ENCODE measurements around the gene A2ML1. TPM values are rescaled to one million over a fixed set of nuclear protein-coding genes. Genes with fewer than 3 reads are reported as not detected.
"Not testable (repeated sequence)": the region's sequence is repeated elsewhere in the genome, so short reads cannot be mapped to it uniquely, and the experiment has no call there.

A2ML1 gene
- total and polyA plus RNA-seq, 2 experiments from 2014 or later: not detected

DNA sequence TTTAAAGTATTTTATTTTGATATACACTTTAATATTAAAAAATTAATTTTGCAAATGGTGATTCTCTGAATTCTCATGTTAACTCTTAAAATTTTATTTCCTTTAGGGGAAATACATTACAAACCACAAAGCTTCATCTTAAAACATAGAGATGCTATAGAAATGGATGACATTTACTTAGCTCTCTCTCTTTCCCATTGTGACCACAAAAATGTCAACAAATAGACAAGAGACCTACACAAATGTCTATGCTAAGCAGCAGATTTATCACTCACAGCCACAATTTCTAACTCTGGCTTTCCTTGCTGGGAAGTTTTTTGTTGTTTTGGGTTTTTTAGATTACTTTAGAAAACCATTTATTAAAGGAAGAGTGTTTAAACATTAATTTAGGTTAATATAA, 72.0 kb downstream of the A2ML1 start:
- H3K27ac ChIP-seq: no peak overlapping the region
- DNase-seq (ENCODE audit: low read depth in 1 of 2, low spot score in 1 of 2): no peak

DNA sequence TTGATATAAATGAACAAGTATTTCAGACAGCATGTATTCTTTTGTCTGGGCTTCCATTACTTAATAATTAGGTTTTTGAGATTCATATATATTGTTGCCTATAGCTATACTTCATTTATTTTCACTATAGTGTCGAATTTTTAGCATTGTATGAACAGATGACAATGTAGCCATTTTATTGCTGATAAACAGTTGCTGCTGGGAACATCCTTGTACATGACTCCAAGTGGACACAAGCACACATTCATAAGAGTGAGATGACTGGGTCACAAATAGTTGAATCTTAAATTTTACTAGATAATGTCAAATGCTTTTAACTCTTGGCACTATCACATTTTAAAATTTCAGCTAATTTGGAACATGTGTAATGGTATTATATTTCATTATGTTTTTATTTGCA, 72.6 kb downstream of the A2ML1 start:
- TF ChIP-seq, protein P1, sequence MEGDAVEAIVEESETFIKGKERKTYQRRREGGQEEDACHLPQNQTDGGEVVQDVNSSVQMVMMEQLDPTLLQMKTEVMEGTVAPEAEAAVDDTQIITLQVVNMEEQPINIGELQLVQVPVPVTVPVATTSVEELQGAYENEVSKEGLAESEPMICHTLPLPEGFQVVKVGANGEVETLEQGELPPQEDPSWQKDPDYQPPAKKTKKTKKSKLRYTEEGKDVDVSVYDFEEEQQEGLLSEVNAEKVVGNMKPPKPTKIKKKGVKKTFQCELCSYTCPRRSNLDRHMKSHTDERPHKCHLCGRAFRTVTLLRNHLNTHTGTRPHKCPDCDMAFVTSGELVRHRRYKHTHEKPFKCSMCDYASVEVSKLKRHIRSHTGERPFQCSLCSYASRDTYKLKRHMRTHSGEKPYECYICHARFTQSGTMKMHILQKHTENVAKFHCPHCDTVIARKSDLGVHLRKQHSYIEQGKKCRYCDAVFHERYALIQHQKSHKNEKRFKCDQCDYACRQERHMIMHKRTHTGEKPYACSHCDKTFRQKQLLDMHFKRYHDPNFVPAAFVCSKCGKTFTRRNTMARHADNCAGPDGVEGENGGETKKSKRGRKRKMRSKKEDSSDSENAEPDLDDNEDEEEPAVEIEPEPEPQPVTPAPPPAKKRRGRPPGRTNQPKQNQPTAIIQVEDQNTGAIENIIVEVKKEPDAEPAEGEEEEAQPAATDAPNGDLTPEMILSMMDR (IDR thresholded peaks at IDR 0.05; ENCODE audit: low read depth, low read length): no peak
- Histone ChIP-seq H3K27me3 (no peaks in the 10 kb centered on the region), H3K9me3 (ENCODE audit: low read depth) (no peaks in the 10 kb centered on the region), H3K36me3 (no peaks in the 10 kb centered on the region), H3K4me1 (ENCODE audit: low read depth) (no peaks in the 10 kb centered on the region), H3K4me3 (no peak overlapping the region), H3K27ac (no peak overlapping the region)
- no peak for DNase-seq (ENCODE audit: low read depth in 1 of 2, low spot score in 1 of 2)

More for the DNA sequence above, 72.0 kb downstream of the A2ML1 start:
- no peaks in the 10 kb centered on the region for H3K4me1 ChIP-seq (ENCODE audit: low read depth)
- no peaks in the 10 kb centered on the region for H3K36me3 ChIP-seq
- TF ChIP-seq, protein P1 (IDR thresholded peaks at IDR 0.05; ENCODE audit: low read depth, low read length): no peak
- H3K27me3 ChIP-seq: no peaks in the 10 kb centered on the region
- no peaks in the 10 kb centered on the region for H3K9me3 ChIP-seq (ENCODE audit: low read depth)
- H3K4me3 ChIP-seq: no peak overlapping the region

DNA sequence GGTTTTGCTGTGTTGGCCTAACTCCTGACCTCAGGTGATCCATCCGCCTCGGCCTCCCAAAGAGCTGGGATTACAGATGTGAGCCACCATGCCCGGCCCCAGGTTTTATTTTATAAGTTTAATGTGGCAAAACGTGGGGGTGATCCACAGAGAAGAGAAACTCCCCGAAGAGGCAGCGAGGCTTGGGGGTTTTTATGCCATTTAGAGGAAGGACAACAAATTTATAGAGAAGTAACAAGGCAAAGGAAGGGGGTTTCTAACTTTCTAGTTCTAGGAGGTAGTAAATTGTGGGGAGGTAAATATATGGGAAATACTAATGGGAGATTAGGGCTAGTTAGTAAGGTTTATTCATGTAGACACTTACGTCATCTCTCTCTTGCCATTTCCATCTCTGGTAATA, 74.7 kb downstream of the A2ML1 start:
- Histone ChIP-seq H3K4me1 (ENCODE audit: low read depth) (no peaks in the 10 kb centered on the region), H3K36me3 (no peaks in the 10 kb centered on the region), H3K27me3 (no peaks in the 10 kb centered on the region), H3K9me3 (ENCODE audit: low read depth) (no peaks in the 10 kb centered on the region), H3K27ac (no peak overlapping the region), H3K4me3 (no peak overlapping the region)
- no peak for DNase-seq (ENCODE audit: low read depth in 1 of 2, low spot score in 1 of 2)
- TF ChIP-seq, protein P1 (IDR thresholded peaks at IDR 0.05; ENCODE audit: low read depth, low read length): no peak

DNA sequence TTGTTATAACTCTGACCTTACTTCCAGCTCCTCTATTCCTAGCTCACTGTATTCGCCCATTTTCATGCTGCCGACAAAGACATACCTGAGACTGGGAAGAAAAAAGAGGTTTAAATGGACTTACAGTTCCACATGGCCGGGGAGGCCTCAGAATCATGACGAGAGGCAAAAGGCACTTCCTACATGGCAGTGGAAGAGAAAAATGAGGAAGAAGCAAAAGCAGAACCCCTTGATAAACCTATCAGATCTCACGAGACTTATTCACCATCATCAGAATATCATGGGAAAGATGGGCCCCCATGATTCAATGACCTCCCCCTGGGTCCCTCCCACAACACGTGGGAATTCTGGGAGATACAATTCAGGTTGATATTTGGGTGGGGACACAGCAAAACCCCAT, 77.4 kb downstream of the A2ML1 start:
- Histone ChIP-seq H3K4me1 (ENCODE audit: low read depth) (peaks cover 10% of the 10 kb centered on the region), H3K4me3 (no peak overlapping the region), H3K36me3 (no peaks in the 10 kb centered on the region), H3K27me3 (no peaks in the 10 kb centered on the region), H3K27ac (no peak overlapping the region), H3K9me3 (ENCODE audit: low read depth) (no peaks in the 10 kb centered on the region)
- DNase-seq (ENCODE audit: low read depth in 1 of 2, low spot score in 1 of 2): no peak
- TF ChIP-seq, protein P1 (IDR thresholded peaks at IDR 0.05; ENCODE audit: low read depth, low read length): no peak

DNA sequence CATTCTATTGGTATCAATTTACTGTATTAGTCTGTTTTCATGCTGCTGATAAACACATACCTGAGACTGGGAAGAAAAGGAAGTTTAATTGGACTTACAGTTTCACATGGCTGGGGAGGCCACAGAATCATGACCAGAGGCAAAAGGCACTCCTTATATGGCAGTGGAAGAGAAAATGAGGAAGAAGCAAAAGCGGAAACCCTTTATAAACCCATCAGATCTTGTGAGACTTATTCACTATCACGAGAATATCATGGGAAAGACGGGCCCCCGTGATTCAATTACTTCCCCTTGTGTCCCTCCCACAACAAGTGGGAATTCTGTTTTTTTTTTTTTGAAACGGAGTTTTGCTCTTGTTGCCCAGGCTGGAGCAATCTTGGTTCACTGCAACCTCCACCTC, 80.3 kb downstream of the A2ML1 start:
- DNase-seq (ENCODE audit: low read depth in 1 of 2, low spot score in 1 of 2); H3K4me3 ChIP-seq; H3K36me3 ChIP-seq; H3K27me3 ChIP-seq; H3K9me3 ChIP-seq (ENCODE audit: low read depth); H3K27ac ChIP-seq: not testable (repeated sequence)
- H3K4me1 ChIP-seq (ENCODE audit: low read depth): peaks cover 18% of the 10 kb centered on the region

DNA sequence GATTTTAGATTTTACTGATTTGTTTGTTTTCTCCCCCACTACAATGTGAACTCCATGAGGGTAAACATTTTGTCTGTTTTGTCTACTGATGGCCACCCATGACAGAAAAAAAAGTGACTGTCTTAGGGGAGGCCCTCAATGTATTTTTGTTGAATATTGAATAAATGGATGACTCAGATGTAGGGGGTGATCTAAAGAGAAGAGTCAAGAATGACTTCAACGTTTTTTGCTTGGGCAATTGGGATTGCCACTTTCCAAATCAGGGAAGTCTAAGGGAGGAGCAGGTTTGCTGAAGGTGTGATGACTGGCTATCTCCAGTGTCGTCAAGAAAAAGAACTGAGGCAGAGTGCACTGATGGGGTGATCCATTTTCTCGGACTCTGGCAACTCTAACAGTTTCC, 81.2 kb downstream of the A2ML1 start:
- TF ChIP-seq, protein P1 (IDR thresholded peaks at IDR 0.05; ENCODE audit: low read depth, low read length): no peak
- H3K27ac ChIP-seq: no peak overlapping the region
- no peaks in the 10 kb centered on the region for H3K27me3 ChIP-seq
- H3K9me3 ChIP-seq (ENCODE audit: low read depth): no peaks in the 10 kb centered on the region
- no peak for DNase-seq (ENCODE audit: low read depth in 1 of 2, low spot score in 1 of 2)
- peaks cover 18% of the 10 kb centered on the region for H3K4me1 ChIP-seq (ENCODE audit: low read depth)
- H3K36me3 ChIP-seq: no peaks in the 10 kb centered on the region
- H3K4me3 ChIP-seq: no peak overlapping the region
